ENCODE data around the gene SCYL2. TPM values are rescaled to one million over a fixed set of nuclear protein-coding genes. Genes with fewer than 3 reads are reported as not detected.
"Not testable (repeated sequence)": the region's sequence is repeated elsewhere in the genome, so short reads cannot be mapped to it uniquely, and the experiment has no call there.

SCYL2 gene
- total RNA-seq, 1 donor from 2014 or later, result 31.7 TPM

DNA sequence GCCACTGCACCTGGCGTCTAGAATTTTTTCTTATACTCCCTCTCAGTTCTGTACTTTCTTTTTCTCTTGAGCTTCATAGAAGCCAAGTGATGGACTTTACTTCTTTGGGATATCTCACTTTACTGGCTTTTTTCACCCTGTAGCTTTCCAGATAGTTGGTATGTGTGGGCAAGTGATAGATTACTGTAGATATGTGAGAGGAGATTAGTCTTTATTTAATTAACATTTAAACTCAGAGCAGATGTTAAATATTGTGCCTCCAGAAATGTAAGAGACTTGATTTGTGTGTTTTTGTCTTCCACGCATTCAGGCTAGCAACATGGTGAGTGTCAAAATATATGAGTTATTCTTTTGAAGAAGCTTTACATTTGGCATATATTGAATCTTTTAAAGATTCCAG lies 50.4 kb downstream of the SCYL2 start:
- no peak for DNase-seq (ENCODE audit: low read depth in 2 of 2)

DNA sequence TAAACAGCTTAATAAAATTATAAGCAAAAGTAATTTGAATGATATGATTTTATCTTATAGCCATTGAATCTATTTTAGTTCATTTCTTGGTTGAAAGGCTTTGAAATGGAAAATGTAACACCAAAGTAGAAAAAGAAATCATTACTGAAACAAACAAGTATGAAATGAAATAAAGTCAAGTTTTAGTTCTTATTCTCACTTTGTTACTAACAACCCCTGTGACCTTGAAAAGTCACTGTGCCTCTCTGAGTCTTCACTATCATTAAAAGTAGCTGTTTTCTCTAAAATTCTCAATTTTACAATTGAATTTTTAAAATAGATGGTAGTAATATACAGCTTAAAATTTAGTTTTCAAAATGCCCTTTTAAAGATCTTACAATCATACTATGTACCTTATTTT lies 57.5 kb downstream of the SCYL2 start:
- DNase-seq (ENCODE audit: low read depth in 2 of 2), result no peak

DNA sequence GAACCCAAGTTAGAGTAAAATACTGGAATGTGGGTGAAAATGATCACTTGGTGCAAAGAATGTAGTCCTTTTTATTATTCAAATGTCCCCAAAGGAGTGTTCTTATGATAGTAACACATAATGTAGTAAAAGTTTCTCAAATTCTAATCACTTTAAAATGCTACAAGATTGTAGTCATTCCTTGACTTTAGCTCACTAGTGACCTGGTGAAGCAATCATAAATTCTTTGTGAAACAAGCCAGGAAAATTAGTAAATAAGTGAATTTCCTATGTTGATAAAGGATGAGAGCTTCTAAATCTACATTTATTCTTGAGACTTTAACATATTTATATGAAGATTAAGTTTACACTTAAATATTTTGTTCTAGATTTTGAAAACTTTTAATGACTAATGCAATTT lies 59.2 kb downstream of the SCYL2 start:
- DNase-seq (ENCODE audit: low read depth in 2 of 2), result no peak

DNA sequence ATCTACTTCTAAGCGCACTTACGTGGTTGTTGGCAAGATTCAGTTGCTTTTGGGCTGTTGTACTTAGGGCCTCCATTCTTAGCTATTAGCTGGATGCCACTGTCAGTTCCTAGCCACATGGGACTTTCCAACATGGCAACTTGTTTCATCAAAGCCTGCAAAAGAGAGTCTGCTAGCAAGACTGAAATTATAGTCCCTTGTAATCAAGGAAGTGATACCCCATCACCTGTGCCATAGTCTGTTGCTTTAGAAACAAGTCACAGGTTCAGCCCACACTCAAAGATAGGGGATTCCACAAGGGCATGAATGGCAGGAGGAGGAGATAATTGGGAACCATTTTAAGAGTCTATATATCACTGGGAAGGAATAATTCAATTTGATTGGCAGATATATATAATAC lies 62.8 kb downstream of the SCYL2 start:
- DNase-seq (ENCODE audit: low read depth in 2 of 2), result no peak

DNA sequence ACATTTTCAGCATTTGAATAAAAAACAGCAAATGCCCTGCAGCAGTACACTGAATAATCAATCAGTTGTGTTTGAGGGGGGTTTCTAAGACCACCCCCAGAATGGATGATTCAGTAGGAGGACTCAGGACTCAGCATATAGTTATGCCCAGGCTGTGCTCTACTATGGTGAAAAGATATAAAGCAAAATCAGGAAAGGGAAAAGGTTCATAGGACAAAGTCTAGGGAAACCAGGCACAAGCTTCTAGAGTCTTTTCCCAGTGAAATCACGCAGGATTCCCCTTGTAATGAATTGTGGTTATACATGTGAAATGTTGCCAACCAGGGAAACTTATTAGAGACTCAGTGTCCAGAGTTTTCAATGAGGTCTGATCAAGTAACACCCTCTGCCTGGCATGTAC lies 64.9 kb downstream of the SCYL2 start:
- no peak for DNase-seq (ENCODE audit: low read depth in 2 of 2)

DNA sequence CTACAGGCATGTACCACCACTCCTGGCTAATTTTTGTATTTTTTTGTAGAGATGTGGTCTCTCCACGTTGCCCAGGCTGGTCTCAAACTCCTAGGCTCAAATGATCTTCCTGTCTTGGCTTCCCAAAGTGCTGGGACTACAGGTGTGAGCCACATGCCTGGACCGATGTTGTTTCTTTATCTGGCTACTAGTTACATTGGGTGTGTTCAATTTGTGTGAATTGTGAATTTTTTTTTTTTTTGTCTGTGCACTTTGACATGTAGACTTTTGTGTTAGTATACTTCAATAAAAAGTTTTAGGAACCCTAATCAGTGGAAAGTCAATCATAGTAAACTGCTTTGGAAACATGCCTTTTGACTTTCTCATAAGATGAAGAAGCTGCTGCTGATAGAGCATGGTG lies 65.9 kb downstream of the SCYL2 start:
- no peak for DNase-seq (ENCODE audit: low read depth in 2 of 2)

DNA sequence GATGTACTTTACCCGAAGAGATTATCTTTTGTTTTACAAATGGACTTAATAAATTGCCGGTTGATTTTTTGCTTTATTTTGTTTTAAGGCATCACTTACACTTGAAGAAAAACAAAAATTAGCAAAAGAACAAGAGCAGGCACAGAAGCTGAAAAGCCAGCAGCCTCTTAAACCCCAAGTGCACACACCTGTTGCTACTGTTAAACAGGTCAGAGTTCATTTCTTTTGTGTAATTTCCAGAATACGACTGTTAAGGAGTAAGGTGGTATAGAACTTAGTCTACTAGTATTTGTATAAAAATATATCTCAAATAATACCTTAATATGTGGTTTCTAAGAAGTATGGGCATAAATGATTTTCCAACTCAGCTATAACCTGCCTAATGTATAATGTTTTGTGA lies 70.3 kb downstream of the SCYL2 start:
- DNase-seq (ENCODE audit: low read depth in 2 of 2), result no peak

DNA sequence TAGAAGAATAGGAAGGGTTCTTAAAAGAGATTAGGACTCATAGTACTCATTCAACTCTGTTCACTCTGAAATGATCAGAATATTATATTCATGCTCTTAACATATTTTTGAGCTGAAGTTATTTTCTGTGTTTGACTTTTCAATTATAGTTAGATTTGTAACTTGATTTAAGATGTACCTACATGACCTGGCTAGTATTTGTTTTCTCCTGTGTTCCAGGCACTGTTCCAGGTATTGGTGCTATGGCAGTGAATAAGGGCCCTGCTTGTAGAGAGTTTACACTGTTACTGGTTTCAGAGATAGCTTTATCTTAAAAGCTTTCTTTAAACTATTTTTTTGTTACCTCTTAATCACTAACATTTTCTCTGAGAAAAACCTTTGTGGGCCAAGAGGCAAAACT lies 70.8 kb downstream of the SCYL2 start:
- DNase-seq (ENCODE audit: low read depth in 2 of 2), result no peak

DNA sequence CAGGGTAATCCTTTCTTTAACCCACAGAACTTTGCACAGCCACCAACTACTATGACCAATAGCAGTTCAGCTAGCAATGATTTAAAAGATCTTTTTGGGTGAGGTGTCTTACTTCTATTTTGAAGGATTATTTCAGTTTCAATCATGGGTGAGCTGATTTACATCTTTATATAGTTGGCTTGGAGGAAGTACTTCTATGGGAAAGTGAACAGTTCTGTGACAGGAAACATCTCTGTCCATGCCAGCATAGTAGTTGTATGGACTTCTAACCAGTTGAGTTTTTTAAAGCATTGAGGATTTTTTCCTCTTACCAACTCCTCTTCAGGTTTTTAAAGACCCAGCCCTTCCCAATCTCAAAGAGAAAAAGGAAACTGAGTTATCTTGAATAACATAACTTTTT lies 72.1 kb downstream of the SCYL2 start:
- peak in 1 of 2 donors; percentile 5 for DNase-seq (ENCODE audit: low read depth in 2 of 2)

DNA sequence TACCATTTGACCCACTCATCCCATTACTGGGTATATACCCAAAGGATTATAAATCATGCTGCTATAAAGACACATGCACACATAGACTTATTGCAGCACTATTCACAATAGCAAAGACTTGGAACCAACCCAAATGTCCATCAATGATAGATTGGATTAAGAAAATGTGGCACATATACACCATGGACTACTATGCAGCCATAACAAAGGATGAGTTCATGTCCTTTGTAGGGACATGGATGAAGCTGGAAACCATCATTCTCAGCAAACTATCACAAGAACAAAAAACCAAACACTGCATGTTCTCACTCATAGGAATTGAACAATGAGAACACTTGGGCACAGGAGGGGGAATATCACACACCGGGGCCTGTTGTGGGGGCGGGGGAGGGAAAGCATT lies 75.9 kb downstream of the SCYL2 start:
- DNase-seq (ENCODE audit: low read depth in 2 of 2), result not testable (repeated sequence)

DNA sequence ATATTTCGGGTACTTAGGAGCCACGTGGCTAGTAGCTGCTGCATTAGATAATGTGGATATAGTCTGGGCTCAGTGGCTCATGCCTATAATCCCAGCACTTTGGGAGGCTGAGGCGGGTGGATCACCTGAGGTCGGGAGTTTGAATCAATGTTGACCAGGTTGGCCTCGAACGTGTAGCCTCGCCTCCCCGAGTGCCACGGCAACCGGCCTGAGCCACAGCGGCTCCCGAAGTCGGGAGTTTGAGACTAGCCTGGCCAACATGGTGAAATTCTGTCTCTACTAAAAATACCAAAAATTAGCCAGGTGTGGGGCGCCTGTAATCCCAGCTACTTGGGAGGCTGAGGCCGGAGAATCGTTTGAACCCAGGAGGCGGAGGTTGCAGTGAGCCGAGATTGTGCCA lies 77.4 kb downstream of the SCYL2 start:
- not testable (repeated sequence) for DNase-seq (ENCODE audit: low read depth in 2 of 2)

DNA sequence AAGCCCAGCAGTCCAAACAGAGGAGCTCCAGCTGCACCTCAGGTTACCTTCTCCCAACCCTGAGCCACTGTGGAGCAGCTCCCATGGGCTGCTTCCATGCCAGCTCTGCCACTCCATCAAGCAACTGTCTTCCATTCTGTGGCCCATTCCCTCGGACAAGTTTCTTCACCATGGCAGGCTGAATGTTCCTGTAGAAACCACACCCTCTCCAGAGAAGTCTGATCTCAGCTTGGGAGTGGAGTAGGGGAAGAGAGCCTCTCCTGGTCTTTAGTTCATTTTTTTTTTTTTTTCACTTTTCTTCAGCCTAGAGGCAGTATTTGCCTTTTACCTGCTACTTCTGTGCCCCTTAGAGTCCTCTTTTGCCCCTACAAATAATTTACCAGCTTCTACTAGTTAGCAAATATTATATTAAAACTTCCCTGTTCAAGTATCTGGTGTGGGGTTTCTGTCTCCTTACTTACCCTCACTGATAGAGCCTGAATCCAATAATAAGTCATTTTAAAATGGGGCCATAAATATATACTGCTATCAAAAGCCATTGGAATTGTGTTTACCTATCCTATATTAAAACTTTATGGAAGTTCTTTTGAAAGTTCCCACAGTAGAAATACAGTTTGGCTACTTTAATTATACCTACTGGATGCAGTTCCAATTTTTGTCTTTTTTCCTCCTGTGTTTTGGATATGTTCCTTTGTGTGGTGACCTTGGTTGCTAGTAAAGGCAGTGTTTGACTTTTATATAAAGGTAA lies 78.2 kb downstream of the SCYL2 start:
- DNase-seq (ENCODE audit: low read depth in 2 of 2), result no peak

DNA sequence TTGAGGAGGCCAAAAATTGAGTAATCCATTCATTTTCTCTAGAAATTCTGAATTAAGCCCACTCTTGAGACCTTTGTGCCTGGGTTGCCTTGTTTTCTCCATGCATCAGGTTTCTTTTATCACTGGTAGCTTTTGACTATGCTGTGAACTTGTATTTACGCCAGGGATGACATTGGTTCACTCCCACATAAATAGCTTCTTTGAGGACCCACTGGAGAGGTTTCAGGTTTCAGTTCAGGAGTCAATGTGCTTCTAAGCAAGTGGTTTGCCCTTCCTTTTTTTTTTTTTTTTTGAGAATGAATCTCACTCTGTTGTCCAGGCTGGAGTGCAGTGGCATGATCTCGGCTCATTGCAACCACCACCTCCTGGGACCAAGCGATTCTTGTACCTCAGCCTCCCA lies 79.7 kb downstream of the SCYL2 start:
- no peak for DNase-seq (ENCODE audit: low read depth in 2 of 2)

DNA sequence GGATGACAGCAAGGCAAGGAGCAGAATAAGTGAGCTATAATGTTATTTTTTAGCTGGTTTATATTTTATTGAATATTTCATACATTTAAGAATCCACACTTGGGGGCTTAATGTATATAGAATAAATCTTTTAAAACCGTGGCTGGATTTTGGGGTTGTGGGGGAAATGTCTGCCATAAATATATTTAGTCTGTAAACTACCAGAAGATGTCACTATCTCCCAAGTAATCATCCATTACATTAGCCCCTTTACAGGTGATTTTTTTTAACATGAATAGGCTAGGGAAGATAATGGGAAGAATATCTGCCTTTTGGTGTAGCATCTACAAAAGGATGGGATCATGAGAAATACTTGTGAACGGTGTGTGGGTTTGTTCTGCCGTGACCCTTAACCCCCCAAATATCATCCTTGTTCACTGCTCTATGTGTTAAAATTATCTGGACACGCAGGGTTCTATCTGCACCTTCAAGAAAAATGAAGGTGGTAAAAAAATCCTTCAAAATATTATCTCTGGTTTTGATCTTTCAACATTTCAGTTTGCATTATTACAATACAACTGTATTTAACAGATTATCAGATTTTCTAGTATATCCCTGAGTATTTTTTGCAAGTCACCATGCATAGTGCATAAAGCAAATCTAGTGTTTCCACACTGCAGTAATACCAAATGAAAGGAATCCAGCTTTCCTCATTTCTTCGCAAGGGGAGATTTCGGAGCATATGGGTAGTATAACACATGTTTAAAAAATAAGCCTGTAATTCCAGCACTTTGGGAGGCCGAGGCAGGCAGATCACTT lies 81.9 kb downstream of the SCYL2 start:
- DNase-seq (ENCODE audit: low read depth in 2 of 2), result peak; percentile 45 to 62

DNA sequence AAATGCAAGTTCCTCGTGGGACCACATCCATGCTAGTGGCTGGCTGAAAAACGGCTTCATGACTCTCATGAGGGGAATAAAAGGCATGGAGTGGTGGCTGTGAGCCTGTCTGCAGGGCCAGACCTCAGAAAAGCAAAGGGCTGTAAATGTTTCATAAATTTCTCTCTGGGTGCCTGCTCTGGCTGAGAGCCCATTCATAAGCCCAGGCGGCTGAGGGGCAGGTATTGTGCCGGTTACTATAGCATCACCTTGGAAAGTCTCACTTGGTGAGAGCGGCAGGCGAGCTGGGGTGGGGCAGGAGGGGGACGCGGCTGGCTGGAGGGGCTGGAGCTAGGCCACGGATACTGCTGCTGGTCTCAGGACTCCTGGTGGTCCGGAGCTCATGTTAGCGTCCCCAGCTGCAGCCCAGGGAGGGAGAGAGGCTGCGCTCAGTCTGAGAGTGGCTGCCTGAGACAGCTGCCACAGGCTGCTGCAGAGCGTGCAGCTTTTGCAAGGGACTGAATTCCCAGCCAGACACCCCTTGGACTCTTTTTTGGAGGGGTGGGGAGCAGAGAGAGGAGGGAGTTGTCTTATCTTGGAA lies 89.8 kb downstream of the SCYL2 start, which contains the start of gene SLC17A8:
Gene SLC17A8 (plus strand): TSS at position 431 of the 580 bp plus-strand sequence. CDS start 318 bp downstream, outside the sequence.
- DNase-seq (ENCODE audit: low read depth in 2 of 2), result no peak

DNA sequence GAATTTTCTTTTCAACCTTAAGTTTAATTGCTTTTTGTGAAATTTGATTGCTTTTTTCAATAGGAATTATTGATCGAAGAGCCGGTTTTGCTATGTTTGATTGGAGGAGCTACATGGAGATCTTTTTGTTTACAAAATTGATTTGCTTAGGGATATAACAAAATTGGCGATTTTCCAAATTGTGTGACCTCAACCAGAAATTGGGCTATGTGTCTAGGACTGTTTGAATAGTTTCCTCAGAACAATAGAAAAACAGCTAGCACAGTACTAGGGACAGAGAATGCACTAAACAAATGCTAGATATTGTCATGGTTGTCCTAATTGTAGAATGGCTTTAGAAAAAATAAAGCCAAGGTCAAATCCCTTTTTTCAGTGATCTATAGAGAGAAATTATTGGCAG lies 92.3 kb downstream of the SCYL2 start:
- no peak for DNase-seq (ENCODE audit: low read depth in 2 of 2)

DNA sequence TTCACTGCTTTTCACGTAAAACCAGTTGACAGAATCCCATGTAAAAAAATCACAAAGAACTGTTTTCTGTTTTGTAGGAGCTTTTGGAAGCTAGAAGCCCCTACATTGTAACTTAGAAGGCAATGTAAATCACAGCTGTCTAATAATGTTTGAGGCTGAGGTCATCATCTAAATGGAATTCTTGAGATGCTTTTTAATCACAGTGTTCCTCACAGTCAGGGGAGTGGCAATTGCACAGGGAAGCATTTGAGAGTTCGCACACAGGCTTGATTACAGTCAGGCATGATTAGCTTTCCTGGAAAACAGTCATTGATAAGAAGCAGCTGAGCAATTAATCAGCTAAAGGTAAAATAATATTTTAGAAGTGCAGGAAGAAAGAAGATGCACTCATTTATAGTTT lies 92.8 kb downstream of the SCYL2 start:
- no peak for DNase-seq (ENCODE audit: low read depth in 2 of 2)

DNA sequence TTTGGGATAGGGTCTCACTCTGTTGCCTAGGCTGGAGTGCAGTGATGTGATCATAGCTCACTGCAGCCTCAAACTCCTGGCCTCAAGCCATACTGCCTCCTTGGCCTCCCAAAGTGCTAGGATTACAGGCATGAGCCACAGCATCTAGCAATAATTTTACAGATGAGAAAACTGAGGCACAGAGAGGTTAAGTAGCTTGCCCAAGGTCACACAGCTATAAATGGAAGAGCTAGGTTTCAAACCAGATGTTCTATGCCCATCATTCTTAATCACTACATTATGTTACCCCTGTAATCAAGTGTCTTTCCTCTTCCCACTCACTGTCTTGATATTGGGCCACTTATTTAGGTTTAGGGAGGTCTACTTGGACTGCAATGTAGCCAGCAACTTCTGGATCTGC lies 93.5 kb downstream of the SCYL2 start:
- DNase-seq (ENCODE audit: low read depth in 2 of 2), result no peak

DNA sequence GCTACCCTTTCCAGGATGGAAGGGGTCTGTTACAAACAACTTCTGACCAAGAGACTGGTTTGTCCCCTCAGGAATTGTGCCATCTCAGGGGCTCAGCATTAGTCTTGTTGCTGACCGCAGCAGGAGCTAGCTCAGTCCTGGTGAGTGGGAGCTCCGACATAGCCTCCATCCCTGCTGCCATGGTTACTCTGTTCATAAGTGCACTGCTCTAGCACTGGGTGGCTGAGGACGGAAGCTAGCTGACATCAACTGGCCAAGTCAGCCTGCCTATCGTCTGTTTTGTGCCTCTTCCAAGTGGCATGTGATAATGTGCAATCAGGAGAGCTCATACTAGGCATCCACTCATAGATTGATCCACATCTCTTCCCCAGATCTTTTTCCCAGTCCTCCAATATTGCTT lies 97.3 kb downstream of the SCYL2 start:
- no peak for DNase-seq (ENCODE audit: low read depth in 2 of 2)

DNA sequence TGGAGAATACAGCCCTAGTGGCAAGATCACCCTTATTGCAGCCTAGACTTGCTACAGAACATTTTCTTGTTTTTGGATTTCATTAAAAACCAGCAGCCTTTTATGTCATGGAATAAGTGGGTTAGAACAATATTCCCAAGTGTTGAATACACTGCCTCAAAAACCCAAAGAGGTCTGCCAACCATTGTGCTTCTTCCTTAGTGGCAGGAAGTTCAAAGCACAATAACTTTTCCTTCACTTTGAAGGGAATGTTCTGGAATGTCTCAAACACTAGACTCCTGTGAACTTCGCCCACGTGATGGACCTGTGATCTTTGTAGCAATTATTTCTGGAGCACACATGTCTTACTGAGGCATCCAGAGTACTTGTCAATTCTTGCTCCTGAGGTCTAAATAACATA lies 98.4 kb downstream of the SCYL2 start:
- DNase-seq (ENCODE audit: low read depth in 2 of 2), result peak; percentile 1 to 74

DNA sequence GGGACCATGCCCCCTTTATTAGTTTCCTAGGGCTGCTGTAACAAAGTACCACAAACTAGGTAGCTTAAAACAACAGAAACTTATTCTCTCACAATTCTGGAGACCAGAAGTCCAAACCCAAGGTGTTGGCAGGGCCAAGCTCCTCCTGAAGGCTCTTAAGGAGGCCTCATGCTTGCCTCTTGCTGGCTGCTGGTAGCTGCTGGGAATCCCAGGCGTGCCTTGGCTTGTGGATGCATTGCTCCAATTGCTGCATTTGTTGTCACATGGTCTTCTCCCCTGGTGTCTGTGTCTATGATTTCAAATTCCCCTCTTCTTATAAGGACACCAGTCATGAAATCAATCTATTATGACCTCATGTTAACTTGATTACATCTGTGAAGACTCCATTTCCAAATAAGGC lies 101.1 kb downstream of the SCYL2 start:
- DNase-seq (ENCODE audit: low read depth in 2 of 2), result no peak

DNA sequence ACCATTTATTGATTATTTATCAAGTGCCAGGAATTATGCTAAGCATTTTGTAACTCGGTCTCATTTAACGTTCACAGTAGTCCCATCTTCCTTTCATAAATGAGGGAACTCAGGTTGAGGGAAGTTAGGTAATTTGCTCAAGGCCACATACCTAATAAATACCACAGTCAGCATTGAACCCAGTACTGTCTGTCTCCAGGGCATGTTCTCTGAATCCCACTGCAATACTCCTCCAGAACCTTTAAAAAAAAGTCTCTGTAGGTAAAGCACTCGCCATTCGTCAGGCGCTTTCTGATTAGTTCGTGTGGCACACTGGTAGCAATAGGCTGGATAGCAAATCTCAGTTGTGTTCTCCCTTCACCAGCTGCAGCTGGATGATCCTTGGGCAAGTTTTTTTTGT lies 104.2 kb downstream of the SCYL2 start:
- no peak for DNase-seq (ENCODE audit: low read depth in 2 of 2)
